Left ventricle myocardium superior (tissue), 1 donor: ENCODE measurements around the gene HLA-DOB. TPM values are rescaled to one million over a fixed set of nuclear protein-coding genes. Genes with fewer than 3 reads are reported as not detected.
A peak's percentile ranks its signal among the peaks of the same experiment; 100 is the strongest.

Source experiments
- ATAC-seq: fragments of 200-7000 bp; cut with Tn5 transposase; one replicate; pipeline ENCODE4 v1.9.1; 2020; ENCODE audit warnings: mild to moderate bottlenecking, moderate library complexity
- DNase-seq: peaks from one replicate; pipeline ENCODE4 v3.0.0-alpha.2; 2020
- intact Hi-C: fragments of 100-400 bp; cut with micrococcal nuclease; formaldehyde crosslinking; loops from one replicate; pipeline ENCODE4 v1.11.0; 2022
- total RNA-seq: library from RNA; stranded (reverse); fragmentation: NEBNext Ultra II Directional; extraction: Animal tissue kit (Norgen Biotek cat#: 25700); gene quantifications from one replicate; pipeline ENCODE4 v1.2.1, GENCODE V29; 2021
- donor health status: DM: no; HTN: yes; CAD: no; lungs with severe emphysema.

HLA-DOB gene
- total RNA-seq, 1 donor from 2014 or later, result 0.32 TPM

- no peak for ATAC-seq
Observed at GRCh38 chr6:32844839-32845383, 28.1 kb upstream of the HLA-DOB start.

GRCh38 chr6:32843979-32844838 is 27.4 kb upstream of the HLA-DOB start, which contains the start of gene PSMB8:
Gene PSMB8 (minus strand): TSS chr6:32844047. CDS start chr6:32843996, 51 bp downstream.
- intact Hi-C loops, result no loop called here
- DNase-seq (peak; percentile 96), ATAC-seq (peak; percentile 97)

More at GRCh38 chr6:32844839-32845383, 28.1 kb upstream of the HLA-DOB start:
- intact Hi-C loops, result no loop called here
- no peak for DNase-seq

- intact Hi-C loops, result no loop called here
- ATAC-seq (no peak), DNase-seq (no peak)
Observed at GRCh38 chr6:32843331-32843978, 26.7 kb upstream of the HLA-DOB start.

GRCh38 chr6:32842690-32843089 is 25.9 kb upstream of the HLA-DOB start:
- ATAC-seq (no peak), DNase-seq (no peak)
- intact Hi-C loops, result no loop called here

GRCh38 chr6:32842021-32842650 is 25.3 kb upstream of the HLA-DOB start:
- DNase-seq (no peak), ATAC-seq (no peak)
- intact Hi-C loops, result no loop called here

- ATAC-seq (no peak), DNase-seq (no peak)
- intact Hi-C loops, result no loop called here
Observed at GRCh38 chr6:32840604-32841246, 23.9 kb upstream of the HLA-DOB start.

- no peak for DNase-seq
- no peak for ATAC-seq
- intact Hi-C loops, result loop anchor here (5.0 kb wide), 1 partner anchor 33 kb away; no protein-coding TSS in a partner anchor
Observed at GRCh38 chr6:32839356-32839755, 22.6 kb upstream of the HLA-DOB start.

GRCh38 chr6:32838114-32838958 is 21.5 kb upstream of the HLA-DOB start, which contains the start of gene TAP2:
Gene TAP2 (minus strand): TSS chr6:32838739. CDS start chr6:32838233, 506 bp downstream.
- peak; percentile 97 for ATAC-seq
- DNase-seq, result peak; percentile 98
- intact Hi-C loops, result loop anchor here (5.0 kb wide), 1 partner anchor 34 kb away; no protein-coding TSS in a partner anchor

GRCh38 chr6:32837651-32838113 is 20.9 kb upstream of the HLA-DOB start:
- DNase-seq, result no peak
- ATAC-seq, result no peak
- intact Hi-C loops, result loop anchor here (5.0 kb wide), 1 partner anchor 35 kb away; no protein-coding TSS in a partner anchor

- no peak for ATAC-seq
- intact Hi-C loops, result loop anchor here (5.0 kb wide), 1 partner anchor 35 kb away; no protein-coding TSS in a partner anchor
Observed at GRCh38 chr6:32836873-32837272, 20.1 kb upstream of the HLA-DOB start.

GRCh38 chr6:32835167-32835893 is 18.5 kb upstream of the HLA-DOB start:
- ATAC-seq (no peak), DNase-seq (no peak)
- intact Hi-C loops, result loop anchor here (5.0 kb wide), 1 partner anchor 37 kb away; no protein-coding TSS in a partner anchor

More at GRCh38 chr6:32836873-32837272, 20.1 kb upstream of the HLA-DOB start:
- DNase-seq, result no peak

GRCh38 chr6:32833664-32834063 is 16.9 kb upstream of the HLA-DOB start:
- intact Hi-C loops, result no loop called here
- no peak for ATAC-seq

GRCh38 chr6:32832535-32832934 is 15.7 kb upstream of the HLA-DOB start:
- no peak for ATAC-seq
- intact Hi-C loops, result no loop called here
- no peak for DNase-seq

More at GRCh38 chr6:32833664-32834063, 16.9 kb upstream of the HLA-DOB start:
- DNase-seq, result no peak

GRCh38 chr6:32830936-32831335 is 14.1 kb upstream of the HLA-DOB start:
- intact Hi-C loops, result no loop called here
- no peak for DNase-seq
- ATAC-seq, result no peak

- intact Hi-C loops, result no loop called here
- ATAC-seq, result no peak
- DNase-seq, result no peak
Observed at GRCh38 chr6:32830017-32830416, 13.2 kb upstream of the HLA-DOB start.

GRCh38 chr6:32829495-32829894 is 12.7 kb upstream of the HLA-DOB start:
- ATAC-seq, result no peak

GRCh38 chr6:32827025-32827424 is 10.2 kb upstream of the HLA-DOB start:
- DNase-seq (no peak), ATAC-seq (no peak)
- intact Hi-C loops, result no loop called here

More at GRCh38 chr6:32829495-32829894, 12.7 kb upstream of the HLA-DOB start:
- intact Hi-C loops, result no loop called here
- DNase-seq, result no peak
